ENCODE results near the gene MALAT1. TPM values are rescaled to one million over a fixed set of nuclear protein-coding genes. Genes with fewer than 3 reads are reported as not detected.
A peak's percentile ranks its signal among the peaks of the same experiment; 100 is the strongest.

Gene MALAT1
- total RNA-seq, 1 experiment from 2014 or later = 6,000 TPM

DNA sequence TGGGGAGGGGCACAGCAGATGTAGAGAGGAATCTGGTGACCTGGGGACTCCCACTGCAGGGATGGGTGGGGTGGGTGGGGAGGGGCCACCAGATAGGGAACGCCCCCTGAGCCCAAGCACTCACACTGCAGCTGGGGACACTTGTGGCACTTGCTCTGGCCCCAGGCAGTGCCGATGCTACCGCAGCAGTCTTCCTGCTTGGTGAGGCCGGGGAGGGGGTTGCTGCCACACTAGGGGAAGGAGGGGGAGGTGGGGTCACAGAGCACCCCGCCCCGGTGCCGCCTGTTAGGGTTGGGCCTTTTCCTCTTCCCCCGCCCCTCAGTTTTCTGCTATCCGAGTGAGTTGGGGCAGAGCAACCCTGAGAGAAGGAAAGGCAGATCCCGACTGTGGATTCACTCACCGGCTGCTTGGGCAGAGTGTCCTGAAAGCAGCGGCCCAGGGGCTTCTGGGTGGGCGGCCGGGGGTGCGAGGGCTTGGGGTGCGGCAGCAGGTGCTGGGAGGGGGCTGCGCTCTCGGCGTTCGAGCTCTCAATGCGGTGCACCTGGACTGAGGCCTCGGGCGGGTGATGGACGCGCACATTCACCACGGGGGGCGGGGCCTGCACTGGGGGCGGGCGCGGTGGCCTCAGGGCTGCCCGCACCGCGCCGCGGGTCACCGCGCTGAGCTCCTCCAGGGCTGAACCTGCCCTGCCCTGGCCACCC, 54.6 kb downstream of the MALAT1 start:
- intact Hi-C loops (cut with micrococcal nuclease) = no loop called here
- no peak overlapping the region for H3K4me3 ChIP-seq (replicated peaks in 1 of 2; ENCODE audit: low read depth in 1 of 2, low read length in 2 of 2)
- peaks cover 60 to 76% of the 10 kb centered on the region in 2 experiments for H3K4me1 ChIP-seq (ENCODE audit: control insufficient read depth in 1 of 2, insufficient read depth in 2 of 2, low read length in 2 of 2)
- CTCF ChIA-PET = interaction anchor here (3.7 kb wide), 1 partner anchor 12 kb away, joined by 25 read pairs; no protein-coding TSS in a partner anchor
- BruUV-seq (replicated peaks) = no TSS peak
- no peaks in the 10 kb centered on the region for H3K9me3 ChIP-seq (ENCODE audit: control insufficient read depth in 1 of 2, insufficient read depth in 1 of 2, low read depth in 1 of 2, low read length in 2 of 2)
- TF ChIP-seq ZNF274 (IDR thresholded peaks at IDR 0.05; ENCODE audit: low read depth, low read length) (no peak), EZH2phosphoT487 (IDR thresholded peaks at IDR 0.05; ENCODE audit: borderline replicate concordance) (no peak), EZH2 (IDR thresholded peaks at IDR 0.05) (no peak), POLR2AphosphoS5 (IDR thresholded peaks at IDR 0.05; ENCODE audit: low read depth, low read length) (no peak), TCF7L2 (IDR thresholded peaks at IDR 0.05; ENCODE audit: borderline replicate concordance, extremely low read depth, insufficient read depth, insufficient read length) (no peak), ZFX (IDR thresholded peaks at IDR 0.05) (no peak), RAD21 (IDR thresholded peaks at IDR 0.05; ENCODE audit: low read depth) (no peak), SP1 (IDR thresholded peaks at IDR 0.05; ENCODE audit: low read depth) (no peak), SRF (IDR thresholded peaks at IDR 0.05; ENCODE audit: low read depth) (no peak), ZBTB33 (IDR thresholded peaks at IDR 0.05; ENCODE audit: extremely low read depth, insufficient replicate concordance, low read length) (no peak), CEBPB (IDR thresholded peaks at IDR 0.05; ENCODE audit: low read depth) (no peak), JUND (IDR thresholded peaks at IDR 0.05) (no peak), SIN3A (IDR thresholded peaks at IDR 0.05; ENCODE audit: low read depth) (no peak), EGR1 (IDR thresholded peaks at IDR 0.05; ENCODE audit: low read depth) (no peak), ATF3 (IDR thresholded peaks at IDR 0.05) (no peak), FOSL1 (IDR thresholded peaks at IDR 0.05; ENCODE audit: low read depth) (no peak), MAX (IDR thresholded peaks at IDR 0.05) (no peak), YY1 (IDR thresholded peaks at IDR 0.05; ENCODE audit: extremely low read depth, insufficient replicate concordance, low read depth, low read length) (no peak), POLR2A (IDR thresholded peaks at IDR 0.05; ENCODE audit: borderline replicate concordance, extremely low read depth, insufficient read depth, insufficient read length) (no peak)
- TF ChIP-seq, protein P1, sequence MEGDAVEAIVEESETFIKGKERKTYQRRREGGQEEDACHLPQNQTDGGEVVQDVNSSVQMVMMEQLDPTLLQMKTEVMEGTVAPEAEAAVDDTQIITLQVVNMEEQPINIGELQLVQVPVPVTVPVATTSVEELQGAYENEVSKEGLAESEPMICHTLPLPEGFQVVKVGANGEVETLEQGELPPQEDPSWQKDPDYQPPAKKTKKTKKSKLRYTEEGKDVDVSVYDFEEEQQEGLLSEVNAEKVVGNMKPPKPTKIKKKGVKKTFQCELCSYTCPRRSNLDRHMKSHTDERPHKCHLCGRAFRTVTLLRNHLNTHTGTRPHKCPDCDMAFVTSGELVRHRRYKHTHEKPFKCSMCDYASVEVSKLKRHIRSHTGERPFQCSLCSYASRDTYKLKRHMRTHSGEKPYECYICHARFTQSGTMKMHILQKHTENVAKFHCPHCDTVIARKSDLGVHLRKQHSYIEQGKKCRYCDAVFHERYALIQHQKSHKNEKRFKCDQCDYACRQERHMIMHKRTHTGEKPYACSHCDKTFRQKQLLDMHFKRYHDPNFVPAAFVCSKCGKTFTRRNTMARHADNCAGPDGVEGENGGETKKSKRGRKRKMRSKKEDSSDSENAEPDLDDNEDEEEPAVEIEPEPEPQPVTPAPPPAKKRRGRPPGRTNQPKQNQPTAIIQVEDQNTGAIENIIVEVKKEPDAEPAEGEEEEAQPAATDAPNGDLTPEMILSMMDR (IDR thresholded peaks at IDR 0.05 in 2 of 3, conservative IDR thresholded peaks at IDR 0.05 in 1 of 3; ENCODE audit: borderline replicate concordance in 1 of 3, insufficient read depth in 1 of 3, low read depth in 2 of 3, low read length in 2 of 3) = no peak
- no peaks in the 10 kb centered on the region for H3K9me2 ChIP-seq (ENCODE audit: insufficient read depth)
- ATAC-seq (no peak), DNase-seq (ENCODE audit: low read depth, low spot score) (no peak)
- RAD21 ChIA-PET (ENCODE audit: low non-redundant PET in 1 of 2, low total read pairs in 2 of 2, uncharacterized antibody in 2 of 2, unreplicated experiment in 2 of 2) = no interaction called here
- H3K79me2 ChIP-seq (ENCODE audit: insufficient read depth, low read length) = peaks cover 28% of the 10 kb centered on the region
- H2AFZ ChIP-seq (ENCODE audit: low read depth, low read length, poor library complexity, severe bottlenecking) = no peak overlapping the region
- H3K27ac ChIP-seq (ENCODE audit: low read depth, low read length) = peak overlapping the region; percentile 99; the same call in 1 of the 2 replicates
- H4K20me1 ChIP-seq (ENCODE audit: insufficient read depth) = no peaks in the 10 kb centered on the region
- peak overlapping the region; percentile 78; the same call in 1 of the 2 replicates for H3K4me2 ChIP-seq (ENCODE audit: low read length)
- no peak overlapping the region for H3K9ac ChIP-seq (ENCODE audit: low read length)
- H3K36me3 ChIP-seq (ENCODE audit: control insufficient read depth in 1 of 2, insufficient read depth in 2 of 2, low read length in 2 of 2) = peaks cover 3 to 12% of the 10 kb centered on the region in 2 experiments; a peak in 3 of 4 replicates
- POLR2A ChIA-PET = interaction anchor here (0.6 kb wide), 1 partner anchor 58 kb away, joined by 3 read pairs; no protein-coding TSS in a partner anchor
- H3K27me3 ChIP-seq (ENCODE audit: insufficient read depth, low read length) = no peaks in the 10 kb centered on the region

Data from HCT116 (cell line).